Stimulated activated CD8-positive, alpha-beta memory T cell treated with anti-CD3 and anti-CD28 coated beads, Interleukin-7, amount 100 ng/mL, for 24 hours (primary cell): ENCODE measurements around the gene EFCAB7.

ENCODE experiments used
- DNase-seq: peaks from one replicate; pipeline ENCODE4 v3.0.0-alpha.2; 2020; ENCODE audit warnings: low read depth

EFCAB7 gene

GRCh38 chr1:63601912-63602311 lies 78.6 kb downstream of the EFCAB7 start:
- no peak for DNase-seq

GRCh38 chr1:63602629-63603028 lies 79.3 kb downstream of the EFCAB7 start:
- no peak for DNase-seq

- DNase-seq: no peak
Measured at GRCh38 chr1:63603810-63604209, 80.5 kb downstream of the EFCAB7 start.

GRCh38 chr1:63607322-63607721 lies 84.0 kb downstream of the EFCAB7 start:
- DNase-seq: no peak

GRCh38 chr1:63611231-63611630 lies 87.9 kb downstream of the EFCAB7 start:
- DNase-seq: no peak

- DNase-seq: no peak
Measured at GRCh38 chr1:63612564-63612963, 89.2 kb downstream of the EFCAB7 start.

- DNase-seq: no peak
Measured at GRCh38 chr1:63612971-63613370, 89.6 kb downstream of the EFCAB7 start.

- peak; percentile 9 for DNase-seq
Measured at GRCh38 chr1:63615768-63616420, 92.6 kb downstream of the EFCAB7 start.

- DNase-seq: no peak
Measured at GRCh38 chr1:63617450-63617849, 94.1 kb downstream of the EFCAB7 start.

- DNase-seq: no peak
Measured at GRCh38 chr1:63618011-63618410, 94.7 kb downstream of the EFCAB7 start.

GRCh38 chr1:63619558-63619957 lies 96.2 kb downstream of the EFCAB7 start:
- no peak for DNase-seq

GRCh38 chr1:63620671-63621070 lies 97.3 kb downstream of the EFCAB7 start:
- no peak for DNase-seq

GRCh38 chr1:63621075-63621474 lies 97.8 kb downstream of the EFCAB7 start:
- no peak for DNase-seq

GRCh38 chr1:63621698-63622097 lies 98.4 kb downstream of the EFCAB7 start:
- no peak for DNase-seq
